ENCODE measurements around the gene UGDH.
A peak's percentile ranks its signal among the peaks of the same experiment; 100 is the strongest.
"Not testable (repeated sequence)": the region's sequence is repeated elsewhere in the genome, so short reads cannot be mapped to it uniquely, and the experiment has no call there.

Gene UGDH

GRCh38 chr4:39490322-39490721 lies 36.9 kb downstream of the UGDH start:
- DNase-seq: no peak

- no peak for DNase-seq
Observed at GRCh38 chr4:39486221-39486804, 40.9 kb downstream of the UGDH start.

GRCh38 chr4:39484582-39485272 lies 42.5 kb downstream of the UGDH start:
- no peak for DNase-seq

- no peak for DNase-seq
Observed at GRCh38 chr4:39480902-39481695, 46.1 kb downstream of the UGDH start.

GRCh38 chr4:39480251-39480650 lies 47.0 kb downstream of the UGDH start:
- no peak for DNase-seq

GRCh38 chr4:39476187-39476895 lies 50.9 kb downstream of the UGDH start:
- no peak for DNase-seq

GRCh38 chr4:39472396-39472795 lies 54.8 kb downstream of the UGDH start:
- DNase-seq: no peak

GRCh38 chr4:39470402-39470801 lies 56.8 kb downstream of the UGDH start:
- no peak for DNase-seq

GRCh38 chr4:39469429-39470077 lies 57.7 kb downstream of the UGDH start:
- DNase-seq: no peak

GRCh38 chr4:39467464-39467863 lies 59.8 kb downstream of the UGDH start:
- no peak for DNase-seq

- DNase-seq: no peak
Observed at GRCh38 chr4:39466747-39467146, 60.5 kb downstream of the UGDH start.

- no peak for DNase-seq
Observed at GRCh38 chr4:39464886-39465501, 62.2 kb downstream of the UGDH start.

- DNase-seq: peak; percentile 64
Observed at GRCh38 chr4:39458505-39459300, 68.5 kb downstream of the UGDH start, which contains the start of the genes LIAS and RPL9. TSS of gene LIAS (plus strand) at chr4:39459056. CDS start at chr4:39459118, 62 bp downstream. TSS of gene RPL9 (minus strand) at chr4:39458922. CDS start at chr4:39458439, 483 bp downstream.

GRCh38 chr4:39458161-39458504 lies 69.1 kb downstream of the UGDH start:
- DNase-seq: not testable (repeated sequence)

GRCh38 chr4:39456946-39457763 lies 70.1 kb downstream of the UGDH start:
- no peak for DNase-seq

GRCh38 chr4:39455486-39455885 lies 71.8 kb downstream of the UGDH start:
- no peak for DNase-seq

GRCh38 chr4:39453738-39454137 lies 73.5 kb downstream of the UGDH start:
- DNase-seq: no peak

GRCh38 chr4:39452860-39453587 lies 74.2 kb downstream of the UGDH start:
- no peak for DNase-seq

- DNase-seq: no peak
Observed at GRCh38 chr4:39452153-39452859, 74.9 kb downstream of the UGDH start.

All from activated gamma-delta T cell (primary cell).